Spleen (tissue), 11 donors: ENCODE measurements around the gene JARID2. TPM values are rescaled to one million over a fixed set of nuclear protein-coding genes. Genes with fewer than 3 reads are reported as not detected.

Experiments
- DNase-seq: peaks from one replicate; pipeline ENCODE4 v3.0.0-alpha.2; 2020
- H3K27ac ChIP-seq, 8 donors: fragments of 200-600 bp; sonication (generic) in 7 of 8; 1 replicate in 4 of 8; 2 replicates in 4 of 8; pipeline versions ENCODE4 v1.5.0 to v1.8.0; 2016 to 2021; ENCODE audit warnings: inconsistent platforms in 4 of 8, mild to moderate bottlenecking in 4 of 8, moderate library complexity in 1 of 8
- H3K27me3 ChIP-seq, 7 donors: fragments of 200-600 bp; sonication (generic) in 6 of 7; replicated peaks in 1 of 7; 1 replicate in 4 of 7; 2 replicates in 3 of 7; pipeline versions ENCODE4 v1.5.0 to v1.8.0; 2016 to 2021; ENCODE audit warnings: inconsistent platforms in 3 of 7, mild to moderate bottlenecking in 1 of 7
- H3K36me3 ChIP-seq, 6 donors: fragments of 200-600 bp; sonication (generic) in 5 of 6; 1 replicate in 4 of 6; 2 replicates in 2 of 6; pipeline versions ENCODE4 v1.5.0 to v1.8.0; 2016 to 2021; ENCODE audit warnings: inconsistent platforms in 2 of 6
- H3K4me1 ChIP-seq, 6 donors: fragments of 200-600 bp; sonication (generic) in 5 of 6; 1 replicate in 3 of 6; 2 replicates in 3 of 6; pipeline versions ENCODE4 v1.5.0 to v1.8.0; 2016 to 2021; ENCODE audit warnings: inconsistent platforms in 3 of 6
- H3K4me3 ChIP-seq, 8 donors: fragments of 200-600 bp; sonication (generic) in 7 of 8; 1 replicate in 4 of 8; 2 replicates in 4 of 8; pipeline versions ENCODE4 v1.5.0 to v1.8.0; 2016 to 2021; ENCODE audit warnings: inconsistent platforms in 4 of 8, mild to moderate bottlenecking in 4 of 8, moderate library complexity in 2 of 8
- H3K9me3 ChIP-seq, 8 donors: fragments of 200-600 bp; sonication (generic) in 7 of 8; 1 replicate in 4 of 8; 2 replicates in 4 of 8; pipeline versions ENCODE4 v1.5.0 to v1.8.0; 2016 to 2021; ENCODE audit warnings: inconsistent platforms in 4 of 8
- CTCF ChIP-seq, 11 experiments: fragments of 200-600 bp in 7 of 11; fragments of 450-650 bp in 4 of 11; sonication (generic) in 4 of 11; IDR thresholded peaks in 8 of 11; conservative IDR thresholded peaks in 3 of 11; 1 replicate in 7 of 11; 2 replicates in 4 of 11; pipeline versions ENCODE4 v1.4.0 to v1.8.0; 2016 to 2021; ENCODE audit warnings: antibody characterized with exemption in 11 of 11, inconsistent platforms in 4 of 11, mild to moderate bottlenecking in 1 of 11
- POLR2A ChIP-seq, 3 donors: fragments of 450-650 bp; IDR thresholded peaks; one replicate each; pipeline ENCODE4 v1.5.1; 2017; ENCODE audit warnings: antibody characterized with exemption in 3 of 3, mild to moderate bottlenecking in 1 of 3
- POLR2AphosphoS5 ChIP-seq, 3 donors: sonication (generic); formaldehyde crosslinking; IDR thresholded peaks; one replicate each; pipeline ENCODE4 v1.5.1; 2017; ENCODE audit warnings: antibody characterized with exemption in 3 of 3
- WGBS, 5 donors: extraction: QIAGEN DNeasy Blood & Tissue Kit in 3 of 5; methylation state at CpG; one replicate each; pipeline versions ENCODE4 v1.1.5 to v1.1.7; 2013 to 2018; 5-methylcytosine and 5-hydroxymethylcytosine counted together
- intact Hi-C: fragments of 100-400 bp; cut with DNase I; formaldehyde crosslinking; loops from one replicate; pipeline ENCODE4 v1.15.0; 2023; ENCODE audit warnings: low total_unique reads
- polyA plus RNA-seq, 3 donors: library from polyadenylated mRNA; stranded (reverse); fragments of 200-250 nt; gene quantifications; one replicate each; pipeline ENCODE4 v1.2.1, GENCODE V29; 2013
- total RNA-seq, 7 donors: library from RNA; depleted of rRNA in 3 of 7; stranded (reverse); fragments of >200 nt in 3 of 7; fragmentation: NEBNext Ultra II Directional in 4 of 7; extraction: Animal tissue kit (Norgen Biotek cat#: 25700) in 4 of 7; gene quantifications; one replicate each; pipeline versions ENCODE4 v1.1.0 to v1.2.1, GENCODE V29; 2016 to 2021
- donor health status: healthy with polysubstance abuse.
- donor health status: DM: no; HTN: no; CAD: no; lungs with moderate emphysema.
- donor health status: DM: no; HTN: no; CAD: no.
- donor health status: Bipolar disorder and iron deficiency.
- donor health status: healthy.
- donor health status: DM: no; HTN: no; CAD: no.
- donor health status: DM: yes; HTN: yes; CAD: no.

The JARID2 gene
- total and polyA plus RNA-seq, 10 donors: 4.4 to 27.1 (median 20.6) TPM

DNA sequence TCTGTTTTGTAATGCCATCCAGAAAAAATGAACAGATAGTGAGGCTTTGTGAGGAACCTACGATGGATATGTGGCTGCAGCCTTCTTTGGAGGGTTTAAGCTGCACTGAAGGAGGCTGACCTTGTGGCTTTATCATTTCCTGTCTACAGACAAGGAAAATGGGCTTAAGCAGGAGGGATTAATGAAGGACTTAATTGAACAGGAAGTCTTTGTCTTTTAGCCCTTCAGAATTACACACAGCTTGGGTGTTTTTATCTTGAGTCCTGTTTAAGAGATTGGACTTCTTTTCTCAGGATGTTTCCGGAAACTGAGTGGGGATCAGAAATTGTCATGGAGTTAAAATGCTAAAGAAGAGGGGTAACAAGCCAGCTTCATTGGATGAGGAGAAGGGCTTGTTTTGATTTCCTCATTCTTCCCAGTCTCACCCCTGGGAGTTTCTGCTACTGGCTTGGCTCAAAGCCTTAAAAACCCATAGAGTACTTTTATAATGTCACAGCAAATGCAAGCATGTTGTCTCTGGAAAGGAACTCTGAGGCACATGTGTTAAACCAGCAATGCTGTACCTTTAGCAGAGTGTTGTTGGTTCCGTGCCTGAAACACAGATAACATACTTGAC is 193.6 kb downstream of the JARID2 start:
- Histone ChIP-seq H3K27ac (peak overlapping the region in 6 of 8 donors; percentile 3 to 40 (median 24)), H3K4me3 (no peak overlapping the region), H3K27me3 (no peaks in the 10 kb centered on the region), H3K9me3 (peaks cover 0 to 9% (median 9%) of the 10 kb centered on the region in 8 donors), H3K36me3 (no peaks in the 10 kb centered on the region), H3K4me1 (peaks cover 44 to 100% (median 81%) of the 10 kb centered on the region in 6 donors)
- TF ChIP-seq POLR2A (IDR thresholded peaks at IDR 0.05) (no peak), POLR2AphosphoS5 (IDR thresholded peaks at IDR 0.05) (no peak), CTCF (IDR thresholded peaks at IDR 0.05 in 8 of 11, conservative IDR thresholded peaks at IDR 0.05 in 3 of 11) (no peak)
- intact Hi-C loops: no loop called here
- 46 to 55% (median 53%) methylated on average over 3 of the region's 3 CpGs for WGBS, 5 donors
- no peak for DNase-seq

- Histone ChIP-seq H3K4me3 (no peak overlapping the region), H3K27me3 (no peaks in the 10 kb centered on the region), H3K27ac (peak overlapping the region in 5 of 8 donors; percentile 3 to 37 (median 17)), H3K9me3 (peaks cover 0 to 4% (median 3%) of the 10 kb centered on the region in 8 donors), H3K4me1 (peaks cover 44 to 100% (median 82%) of the 10 kb centered on the region in 6 donors), H3K36me3 (no peaks in the 10 kb centered on the region)
- DNase-seq: no peak
- TF ChIP-seq CTCF (IDR thresholded peaks at IDR 0.05 in 8 of 11, conservative IDR thresholded peaks at IDR 0.05 in 3 of 11) (no peak), POLR2AphosphoS5 (IDR thresholded peaks at IDR 0.05) (no peak), POLR2A (IDR thresholded peaks at IDR 0.05) (no peak)
- 75 to 86% (median 77%) methylated on average over 9 of the region's 9 CpGs for WGBS, 5 donors
- intact Hi-C loops: no loop called here
Measured at GRCh38 chr6:15440040-15440439, 194.2 kb downstream of the JARID2 start.

DNA sequence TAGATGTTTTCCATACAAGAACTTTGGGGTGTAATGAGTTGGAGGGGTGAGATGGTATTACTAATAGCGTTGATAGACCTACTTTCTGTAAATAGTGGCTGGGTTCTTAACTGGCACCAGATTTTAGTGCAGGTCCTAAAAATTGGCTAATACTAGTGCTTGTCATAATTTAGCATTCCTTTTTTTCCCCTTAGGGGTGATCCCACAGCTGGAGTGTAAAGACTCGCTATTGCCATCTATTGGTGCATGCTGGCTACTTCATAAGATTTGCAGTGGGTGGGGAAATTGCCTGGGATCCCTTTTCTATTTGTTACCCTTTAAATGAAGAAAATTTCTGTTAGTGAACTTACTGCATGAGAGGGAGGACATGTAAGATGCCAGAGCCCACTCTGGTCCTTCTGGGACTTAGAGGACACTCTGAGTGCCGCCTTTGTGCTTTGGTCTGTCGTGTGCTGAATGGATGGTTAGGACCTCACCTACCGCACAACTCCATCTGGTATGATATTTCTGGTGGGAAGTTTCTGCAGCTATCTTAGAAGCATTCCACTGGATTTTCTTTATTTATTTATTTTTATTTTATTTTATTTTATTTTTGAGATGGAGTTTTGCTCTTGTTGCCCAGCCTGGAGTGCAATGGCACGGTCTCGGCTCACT is 195.5 kb downstream of the JARID2 start:
- Histone ChIP-seq H3K4me1 (peaks cover 47 to 100% (median 84%) of the 10 kb centered on the region in 6 donors), H3K36me3 (no peaks in the 10 kb centered on the region), H3K27me3 (no peaks in the 10 kb centered on the region), H3K4me3 (no peak overlapping the region), H3K27ac (no peak overlapping the region), H3K9me3 (no peaks in the 10 kb centered on the region)
- WGBS, 5 donors: 70 to 81% (median 74%) methylated on average over 7 of the region's 7 CpGs
- TF ChIP-seq POLR2AphosphoS5 (IDR thresholded peaks at IDR 0.05): no peak
- peak in 10 of 11 experiments; percentile 44 to 85 (median 78) for TF ChIP-seq CTCF (IDR thresholded peaks at IDR 0.05 in 8 of 11, conservative IDR thresholded peaks at IDR 0.05 in 3 of 11)
- TF ChIP-seq POLR2A (IDR thresholded peaks at IDR 0.05): no peak
- intact Hi-C loops: no loop called here
- no peak for DNase-seq

DNA sequence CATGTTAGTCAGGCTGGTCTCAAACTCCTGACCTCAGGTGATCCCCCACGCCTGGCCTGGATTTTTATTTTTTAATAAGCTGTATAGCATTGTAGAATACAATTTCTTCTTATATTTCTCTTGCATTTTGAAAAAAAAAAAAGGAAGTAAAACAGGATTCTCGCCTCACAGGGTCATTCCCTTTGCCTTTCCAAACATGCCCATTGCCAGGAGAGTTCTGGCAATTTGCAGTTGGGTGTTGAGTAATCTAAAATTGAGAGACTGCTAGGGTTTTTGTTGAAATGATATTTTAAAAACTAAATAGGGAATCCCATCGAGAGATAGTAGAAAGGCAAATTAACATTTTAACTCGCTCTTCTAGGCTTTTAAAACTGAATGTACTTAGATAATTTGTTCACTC is 196.1 kb downstream of the JARID2 start:
- TF ChIP-seq POLR2AphosphoS5 (IDR thresholded peaks at IDR 0.05): no peak
- TF ChIP-seq CTCF (IDR thresholded peaks at IDR 0.05 in 8 of 11, conservative IDR thresholded peaks at IDR 0.05 in 3 of 11): no peak
- Histone ChIP-seq H3K27ac (no peak overlapping the region), H3K36me3 (no peaks in the 10 kb centered on the region), H3K27me3 (no peaks in the 10 kb centered on the region), H3K9me3 (no peaks in the 10 kb centered on the region), H3K4me1 (peaks cover 40 to 100% (median 77%) of the 10 kb centered on the region in 6 donors), H3K4me3 (no peak overlapping the region)
- no peak for DNase-seq
- WGBS, 5 donors: 57 to 83% (median 73%) methylated on average over 4 of the region's 4 CpGs
- intact Hi-C loops: no loop called here
